Measurements from ENCODE around the gene PAPOLB. TPM values are rescaled to one million over a fixed set of nuclear protein-coding genes. Genes with fewer than 3 reads are reported as not detected.

The PAPOLB gene
- total RNA-seq, 1 experiment from 2014 or later = 0.31 TPM

DNA sequence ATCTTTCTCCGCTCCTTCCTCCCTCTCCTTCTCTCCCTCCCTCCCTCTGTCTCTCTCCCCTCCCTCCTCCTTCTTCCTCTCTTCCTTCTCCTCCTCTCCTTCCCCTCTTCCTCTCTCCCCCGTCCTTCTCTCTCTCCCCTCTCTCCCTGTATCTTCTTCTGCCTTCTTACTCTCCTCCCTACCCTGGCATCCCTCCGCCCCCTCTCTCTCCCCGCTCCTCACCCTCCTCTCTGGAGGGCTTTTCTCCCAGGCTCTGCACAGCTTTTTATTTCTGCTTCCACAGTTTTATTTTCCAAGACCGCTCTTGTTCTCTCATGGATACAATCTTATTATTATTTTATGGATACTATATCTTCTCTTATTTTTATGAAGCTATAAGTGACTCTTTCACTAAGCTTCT, 53.8 kb downstream of the PAPOLB start:
- Mint-ChIP-seq H3K4me3 (peak overlapping the region; percentile 6; the same call in 1 of the 2 replicates), H3K4me1 (peaks cover 4% of the 10 kb centered on the region), H3K27me3 (ENCODE audit: low read depth) (peaks cover 20% of the 10 kb centered on the region), H3K27ac (no peak overlapping the region), H3K36me3 (peaks cover 3% of the 10 kb centered on the region; the same call in 1 of the 2 replicates), H3K9me3 (peaks cover 6% of the 10 kb centered on the region)
- DNase-seq (ENCODE audit: low spot score) = no peak
- ChIA-PET POLR2A (interaction anchor here (1.1 kb wide), 1 partner anchor 74 kb away, joined by 4 read pairs; no protein-coding TSS in a partner anchor), CTCF (interaction anchor here (3.7 kb wide), 1 partner anchor 15 kb away, joined by 37 read pairs; no protein-coding TSS in a partner anchor)
- no peak for TF ChIP-seq RORB (CRISPR knock-in tag; IDR thresholded peaks at IDR 0.05)
- TF ChIP-seq TEAD1 (CRISPR knock-in tag; IDR thresholded peaks at IDR 0.05) = no peak
- TF ChIP-seq TCF7 (CRISPR knock-in tag; IDR thresholded peaks at IDR 0.05; ENCODE audit: low read depth) = no peak
- no peak for TF ChIP-seq IRF2 (CRISPR knock-in tag; IDR thresholded peaks at IDR 0.05; ENCODE audit: borderline replicate concordance, low read depth)
- no peak for TF ChIP-seq GRHL2 (CRISPR knock-in tag; IDR thresholded peaks at IDR 0.05; ENCODE audit: insufficient replicate concordance, severe bottlenecking)
- no peak for TF ChIP-seq FOXK1 (CRISPR knock-in tag; IDR thresholded peaks at IDR 0.05)
- TF ChIP-seq PRRX2 (CRISPR knock-in tag; IDR thresholded peaks at IDR 0.05) = no peak
- no peak for TF ChIP-seq E2F1 (CRISPR knock-in tag; IDR thresholded peaks at IDR 0.05)
- no peak for TF ChIP-seq HMGA2 (CRISPR knock-in tag; IDR thresholded peaks at IDR 0.05)
- TF ChIP-seq KAT7 (CRISPR knock-in tag; IDR thresholded peaks at IDR 0.05; ENCODE audit: borderline replicate concordance) = no peak
- TF ChIP-seq, protein P1, sequence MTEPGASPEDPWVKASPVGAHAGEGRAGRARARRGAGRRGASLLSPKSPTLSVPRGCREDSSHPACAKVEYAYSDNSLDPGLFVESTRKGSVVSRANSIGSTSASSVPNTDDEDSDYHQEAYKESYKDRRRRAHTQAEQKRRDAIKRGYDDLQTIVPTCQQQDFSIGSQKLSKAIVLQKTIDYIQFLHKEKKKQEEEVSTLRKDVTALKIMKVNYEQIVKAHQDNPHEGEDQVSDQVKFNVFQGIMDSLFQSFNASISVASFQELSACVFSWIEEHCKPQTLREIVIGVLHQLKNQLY (CRISPR knock-in tag; IDR thresholded peaks at IDR 0.05) = no peak
- no peak for TF ChIP-seq ATF6 (CRISPR knock-in tag; IDR thresholded peaks at IDR 0.05)
- no peak for TF ChIP-seq AFF4 (CRISPR knock-in tag; IDR thresholded peaks at IDR 0.05; ENCODE audit: borderline replicate concordance)
- TF ChIP-seq NFE2L1 (CRISPR knock-in tag; IDR thresholded peaks at IDR 0.05) = no peak
- TF ChIP-seq ZNF512 (CRISPR knock-in tag; IDR thresholded peaks at IDR 0.05; ENCODE audit: borderline replicate concordance) = no peak
- TF ChIP-seq CREB1 (CRISPR knock-in tag; IDR thresholded peaks at IDR 0.05) = no peak
- no peak for TF ChIP-seq CDX4 (CRISPR knock-in tag; IDR thresholded peaks at IDR 0.05; ENCODE audit: borderline replicate concordance)
- TF ChIP-seq FOXJ3 (CRISPR knock-in tag; IDR thresholded peaks at IDR 0.05; ENCODE audit: borderline replicate concordance) = no peak
- no peak for TF ChIP-seq GABPB1 (CRISPR knock-in tag; IDR thresholded peaks at IDR 0.05)
- TF ChIP-seq ATF2 (CRISPR knock-in tag; IDR thresholded peaks at IDR 0.05; ENCODE audit: borderline replicate concordance, low read depth) = no peak
- no peak for ATAC-seq
